ENCODE data around the gene TBC1D28.

GRCh38 chr17:18626152-18626870 lies 17.9 kb downstream of the TBC1D28 start:
- TF ChIP-seq CREB5 (CRISPR knock-in tag; IDR thresholded peaks at IDR 0.05; ENCODE audit: low read depth) (no peak), TOX (CRISPR knock-in tag; IDR thresholded peaks at IDR 0.05; ENCODE audit: borderline replicate concordance) (no peak), ZNF8 (CRISPR knock-in tag; IDR thresholded peaks at IDR 0.05) (no peak), ISL1 (CRISPR knock-in tag; IDR thresholded peaks at IDR 0.05) (no peak), ZNF70 (CRISPR knock-in tag; IDR thresholded peaks at IDR 0.05) (no peak), BACH2 (CRISPR knock-in tag; IDR thresholded peaks at IDR 0.05; ENCODE audit: borderline replicate concordance) (no peak), ARNTL (CRISPR knock-in tag; IDR thresholded peaks at IDR 0.05; ENCODE audit: borderline replicate concordance, low read depth) (no peak), ZFP3 (CRISPR knock-in tag; IDR thresholded peaks at IDR 0.05) (no peak)
- TF ChIP-seq, protein P1, sequence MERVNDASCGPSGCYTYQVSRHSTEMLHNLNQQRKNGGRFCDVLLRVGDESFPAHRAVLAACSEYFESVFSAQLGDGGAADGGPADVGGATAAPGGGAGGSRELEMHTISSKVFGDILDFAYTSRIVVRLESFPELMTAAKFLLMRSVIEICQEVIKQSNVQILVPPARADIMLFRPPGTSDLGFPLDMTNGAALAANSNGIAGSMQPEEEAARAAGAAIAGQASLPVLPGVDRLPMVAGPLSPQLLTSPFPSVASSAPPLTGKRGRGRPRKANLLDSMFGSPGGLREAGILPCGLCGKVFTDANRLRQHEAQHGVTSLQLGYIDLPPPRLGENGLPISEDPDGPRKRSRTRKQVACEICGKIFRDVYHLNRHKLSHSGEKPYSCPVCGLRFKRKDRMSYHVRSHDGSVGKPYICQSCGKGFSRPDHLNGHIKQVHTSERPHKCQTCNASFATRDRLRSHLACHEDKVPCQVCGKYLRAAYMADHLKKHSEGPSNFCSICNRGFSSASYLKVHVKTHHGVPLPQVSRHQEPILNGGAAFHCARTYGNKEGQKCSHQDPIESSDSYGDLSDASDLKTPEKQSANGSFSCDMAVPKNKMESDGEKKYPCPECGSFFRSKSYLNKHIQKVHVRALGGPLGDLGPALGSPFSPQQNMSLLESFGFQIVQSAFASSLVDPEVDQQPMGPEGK (CRISPR knock-in tag; IDR thresholded peaks at IDR 0.05; ENCODE audit: borderline replicate concordance), result no peak

Measured in SK-N-SH treated with all-trans-retinoic acid at 6 μM for 48 hours (cell line).